Neural crest cell (in vitro differentiated cells): ENCODE results near the gene FKBP2. TPM values are rescaled to one million over a fixed set of nuclear protein-coding genes. Genes with fewer than 3 reads are reported as not detected.

Source experiments
- DNase-seq: peaks from one replicate; pipeline ENCODE4 v3.0.0; 2021; ENCODE audit warnings: low read depth, mixed read lengths, low spot score
- H3K27ac Mint-ChIP-seq: one replicate; pipeline ENCODE4 v1.8.0; 2021; ENCODE audit warnings: mild to moderate bottlenecking, mixed read lengths; ENCODE audit not compliant: unreplicated experiment
- H3K27me3 Mint-ChIP-seq: 2 replicates; pipeline ENCODE4 v1.8.0; 2021; ENCODE audit warnings: low read depth, mild to moderate bottlenecking, mixed read lengths
- H3K36me3 Mint-ChIP-seq: 2 replicates; pipeline ENCODE4 v1.8.0; 2021; ENCODE audit warnings: low read depth, mild to moderate bottlenecking, mixed read lengths
- H3K4me1 Mint-ChIP-seq: 2 replicates; pipeline ENCODE4 v1.8.0; 2021; ENCODE audit warnings: mixed read lengths
- H3K4me3 Mint-ChIP-seq: one replicate; pipeline ENCODE4 v1.8.0; 2021; ENCODE audit warnings: mild to moderate bottlenecking, mixed read lengths
- H3K9me3 Mint-ChIP-seq: 2 replicates; pipeline ENCODE4 v1.8.0; 2021; ENCODE audit warnings: mixed read lengths
- total RNA-seq: library from RNA; stranded (reverse); gene quantifications from 2 replicates; pipeline ENCODE4 v1.2.1, GENCODE V29; 2021
- TF ChIP-seq, protein P1 (sequence below): fragments of 200-600 bp; sonication (generic); conservative IDR thresholded peaks from 2 replicates; pipeline ENCODE4 v1.5.0; 2021; ENCODE audit warnings: antibody characterized with exemption, mild to moderate bottlenecking

FKBP2 gene
- total RNA-seq, 1 donor from 2014 or later: 29.2 TPM

DNA sequence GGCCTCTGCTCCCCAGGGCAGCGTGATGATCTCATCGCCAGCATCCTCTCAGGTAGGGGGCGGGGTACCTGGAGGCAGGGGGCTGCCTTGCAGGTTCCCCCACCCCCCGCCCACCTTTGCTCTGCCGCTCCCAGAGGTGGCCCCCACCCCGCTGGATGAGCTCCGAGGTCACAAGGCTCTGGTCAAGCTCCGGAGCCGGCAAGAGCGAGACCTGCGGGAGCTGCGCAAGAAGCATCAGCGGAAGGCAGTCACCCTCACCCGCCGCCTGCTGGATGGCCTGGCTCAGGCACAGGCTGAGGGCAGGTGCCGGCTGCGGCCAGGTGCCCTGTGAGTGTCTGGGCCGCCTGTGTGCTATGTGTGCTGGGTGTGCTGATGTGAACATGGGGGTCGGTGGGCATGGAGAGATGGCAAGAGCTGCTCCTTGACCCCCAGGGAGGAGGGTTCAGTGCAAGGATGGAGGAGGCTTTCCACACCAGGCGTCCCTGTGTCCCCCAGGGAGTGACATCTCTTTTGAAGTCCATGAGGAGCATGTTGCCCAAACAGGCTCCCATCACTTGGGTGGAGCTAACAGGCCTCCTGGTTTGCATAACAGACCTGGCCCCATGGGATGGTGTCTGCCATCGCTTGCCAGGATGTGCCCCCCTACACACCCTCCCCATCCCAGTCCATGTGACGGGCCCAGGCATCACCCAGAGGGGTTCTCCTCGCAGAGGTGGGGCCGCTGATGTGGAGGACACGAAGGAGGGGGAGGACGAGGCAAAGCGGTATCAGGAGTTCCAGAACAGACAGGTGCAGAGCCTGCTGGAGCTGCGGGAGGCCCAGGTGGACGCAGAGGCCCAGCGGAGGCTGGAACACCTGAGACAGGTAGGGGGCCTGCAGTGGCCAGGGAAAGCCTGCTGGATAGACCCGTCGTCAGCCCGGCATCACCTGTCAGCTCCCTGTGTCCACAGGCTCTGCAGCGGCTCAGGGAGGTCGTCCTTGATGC, 24.6 kb downstream of the FKBP2 start:
- H3K27me3 Mint-ChIP-seq: peaks cover 7% of the 10 kb centered on the region
- DNase-seq: no peak
- no peaks in the 10 kb centered on the region for H3K9me3 Mint-ChIP-seq
- TF ChIP-seq, protein P1, sequence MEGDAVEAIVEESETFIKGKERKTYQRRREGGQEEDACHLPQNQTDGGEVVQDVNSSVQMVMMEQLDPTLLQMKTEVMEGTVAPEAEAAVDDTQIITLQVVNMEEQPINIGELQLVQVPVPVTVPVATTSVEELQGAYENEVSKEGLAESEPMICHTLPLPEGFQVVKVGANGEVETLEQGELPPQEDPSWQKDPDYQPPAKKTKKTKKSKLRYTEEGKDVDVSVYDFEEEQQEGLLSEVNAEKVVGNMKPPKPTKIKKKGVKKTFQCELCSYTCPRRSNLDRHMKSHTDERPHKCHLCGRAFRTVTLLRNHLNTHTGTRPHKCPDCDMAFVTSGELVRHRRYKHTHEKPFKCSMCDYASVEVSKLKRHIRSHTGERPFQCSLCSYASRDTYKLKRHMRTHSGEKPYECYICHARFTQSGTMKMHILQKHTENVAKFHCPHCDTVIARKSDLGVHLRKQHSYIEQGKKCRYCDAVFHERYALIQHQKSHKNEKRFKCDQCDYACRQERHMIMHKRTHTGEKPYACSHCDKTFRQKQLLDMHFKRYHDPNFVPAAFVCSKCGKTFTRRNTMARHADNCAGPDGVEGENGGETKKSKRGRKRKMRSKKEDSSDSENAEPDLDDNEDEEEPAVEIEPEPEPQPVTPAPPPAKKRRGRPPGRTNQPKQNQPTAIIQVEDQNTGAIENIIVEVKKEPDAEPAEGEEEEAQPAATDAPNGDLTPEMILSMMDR: no peak
- peaks cover 5% of the 10 kb centered on the region for H3K36me3 Mint-ChIP-seq
- peaks cover 24% of the 10 kb centered on the region for H3K4me1 Mint-ChIP-seq
- H3K27ac Mint-ChIP-seq: no peak overlapping the region
- peak overlapping the region; percentile 67 for H3K4me3 Mint-ChIP-seq

GRCh38 chr11:64266339-64266738, 25.4 kb downstream of the FKBP2 start:
- no peak for DNase-seq
- TF ChIP-seq, protein P1: no peak
- Mint-ChIP-seq H3K27ac (no peak overlapping the region), H3K9me3 (no peaks in the 10 kb centered on the region), H3K27me3 (peaks cover 7% of the 10 kb centered on the region), H3K36me3 (peaks cover 5% of the 10 kb centered on the region), H3K4me1 (peaks cover 25% of the 10 kb centered on the region), H3K4me3 (peak overlapping the region; percentile 67)

GRCh38 chr11:64267207-64267945, 26.5 kb downstream of the FKBP2 start:
- Mint-ChIP-seq H3K9me3 (no peaks in the 10 kb centered on the region), H3K4me3 (peak overlapping the region; percentile 68), H3K27ac (no peak overlapping the region), H3K4me1 (peaks cover 31% of the 10 kb centered on the region), H3K36me3 (peaks cover 5% of the 10 kb centered on the region), H3K27me3 (peaks cover 7% of the 10 kb centered on the region)
- no peak for DNase-seq
- TF ChIP-seq, protein P1: no peak

GRCh38 chr11:64268025-64268892, 27.4 kb downstream of the FKBP2 start:
- peaks cover 7% of the 10 kb centered on the region for H3K27me3 Mint-ChIP-seq
- peaks cover 3% of the 10 kb centered on the region for H3K36me3 Mint-ChIP-seq
- peaks cover 26% of the 10 kb centered on the region for H3K4me1 Mint-ChIP-seq
- no peak for DNase-seq
- peak overlapping the region; percentile 92 for H3K27ac Mint-ChIP-seq
- TF ChIP-seq, protein P1: no peak
- H3K4me3 Mint-ChIP-seq: peak overlapping the region; percentile 85
- H3K9me3 Mint-ChIP-seq: no peaks in the 10 kb centered on the region
